H1 (cell line): ENCODE results near the gene PIGU. TPM values are rescaled to one million over a fixed set of nuclear protein-coding genes. Genes with fewer than 3 reads are reported as not detected.
"Not testable (repeated sequence)": the region's sequence is repeated elsewhere in the genome, so short reads cannot be mapped to it uniquely, and the experiment has no call there.

Source experiments
- CTCF ChIA-PET: fragments of 300-600 bp; sonication (Branson Sonifier 250); formaldehyde crosslinking; loops from one replicate; lab custom pipeline; 2021; ENCODE audit not compliant: partially characterized antibody; lab: Charles Lee
- POLR2A ChIA-PET: fragments of 300-600 bp; sonication (Branson Sonifier 250); formaldehyde crosslinking; loops from one replicate; lab custom pipeline; 2021; ENCODE audit warnings: inconsistent platforms; ENCODE audit not compliant: partially characterized antibody; lab: Charles Lee
- DNase-seq, 2 experiments: peaks; one replicate each; pipeline versions ENCODE4 v3.0.0 to v3.0.0-alpha.2; 2010 to 2022; ENCODE audit warnings: low spot score in 2 of 2, low read depth in 1 of 2, mixed read lengths in 1 of 2
- FAIRE-seq: peaks from 2 replicates; lab custom pipeline; 2011; peaks lifted over from hg19 to GRCh38; lab: Jason Lieb, UNC
- H2AFZ ChIP-seq: 2 replicates; pipeline ENCODE4 v1.8.1; 2012; ENCODE audit warnings: low read length, inconsistent platforms
- H2AK5ac ChIP-seq: 2 replicates; pipeline ENCODE4 v1.6.1; 2013; ENCODE audit warnings: low read depth, low read length
- H2BK120ac ChIP-seq: replicated peaks from 2 replicates; pipeline ENCODE3; 2013; ENCODE audit warnings: low read depth, low read length, inconsistent platforms
- H2BK12ac ChIP-seq: 2 replicates; pipeline ENCODE4 v1.6.1; 2013; ENCODE audit warnings: low read depth, low read length
- H2BK15ac ChIP-seq: 2 replicates; pipeline ENCODE4 v1.6.1; 2013; ENCODE audit warnings: low read length
- H2BK20ac ChIP-seq: 2 replicates; pipeline ENCODE4 v1.6.1; 2013; ENCODE audit warnings: low read length
- H2BK5ac ChIP-seq: 2 replicates; pipeline ENCODE4 v1.6.1; 2013; ENCODE audit warnings: low read depth, low read length
- H3K14ac ChIP-seq: 2 replicates; pipeline ENCODE4 v1.6.1; 2013; ENCODE audit warnings: inconsistent platforms; ENCODE audit not compliant: insufficient read length
- H3K18ac ChIP-seq: 2 replicates; pipeline ENCODE4 v1.6.1; 2013; ENCODE audit warnings: low read length; ENCODE audit errors: extremely low read depth
- H3K23ac ChIP-seq: 2 replicates; pipeline ENCODE4 v1.6.1; 2013; ENCODE audit warnings: inconsistent platforms; ENCODE audit not compliant: insufficient read length
- H3K23me2 ChIP-seq: 2 replicates; pipeline ENCODE4 v1.6.1; 2013; ENCODE audit warnings: low read depth, low read length
- H3K27ac ChIP-seq: 2 replicates; pipeline ENCODE4 v1.6.1; 2011; ENCODE audit warnings: low read depth, low read length, inconsistent platforms
- H3K27me3 ChIP-seq, 4 experiments: replicated peaks in 1 of 4; 1 replicate in 1 of 4; 2 replicates in 3 of 4; pipeline versions ENCODE4 v1.6.1 to v1.8.1; 2011 to 2013; ENCODE audit warnings: low read length in 3 of 4, mild to moderate bottlenecking in 3 of 4, inconsistent platforms in 2 of 4, mixed read lengths in 2 of 4, moderate library complexity in 1 of 4; ENCODE audit not compliant: control insufficient read depth in 3 of 4, insufficient read depth in 3 of 4; ENCODE audit errors: extremely low read depth in 1 of 4
- H3K36me3 ChIP-seq, 4 experiments: 2 replicates each; pipeline versions ENCODE4 v1.6.1 to v1.8.1; 2011 to 2013; ENCODE audit warnings: mild to moderate bottlenecking in 4 of 4, low read length in 3 of 4, moderate library complexity in 2 of 4, control low read depth in 1 of 4, inconsistent platforms in 1 of 4; ENCODE audit not compliant: insufficient read depth in 4 of 4, control insufficient read depth in 2 of 4
- H3K4ac ChIP-seq: replicated peaks from 2 replicates; pipeline ENCODE3; 2013; ENCODE audit warnings: low read length, low read depth, mixed read lengths, inconsistent platforms; ENCODE audit not compliant: insufficient read length
- H3K4me1 ChIP-seq, 4 experiments: replicated peaks in 1 of 4; 1 replicate in 1 of 4; 2 replicates in 3 of 4; pipeline versions ENCODE4 v1.6.1 to v1.8.1; 2011 to 2013; ENCODE audit warnings: low read length in 3 of 4, inconsistent platforms in 2 of 4, mixed read lengths in 1 of 4; ENCODE audit not compliant: insufficient read depth in 4 of 4, control insufficient read depth in 3 of 4
- H3K4me2 ChIP-seq, 2 experiments: 2 replicates each; pipeline versions ENCODE4 v1.6.1 to v1.8.1; 2011 to 2013; ENCODE audit warnings: low read depth in 2 of 2, low read length in 2 of 2, control low read depth in 1 of 2, inconsistent platforms in 1 of 2, mild to moderate bottlenecking in 1 of 2; ENCODE audit not compliant: insufficient read depth in 1 of 2
- H3K4me3 ChIP-seq, 4 experiments: fragments of 200-600, 300-600 bp in 1 of 4; sonication (generic), shearing (Covaris generic), sonication (Bioruptor Twin) in 1 of 4; 2 replicates each; pipeline versions ENCODE4 v1.5.1 to v1.8.1; 2011 to 2016; ENCODE audit warnings: low read length in 4 of 4, low read depth in 3 of 4, control low read depth in 2 of 4, inconsistent platforms in 2 of 4, mild to moderate bottlenecking in 2 of 4, mixed read lengths in 1 of 4, moderate library complexity in 1 of 4; ENCODE audit not compliant: insufficient read depth in 2 of 4; ENCODE audit errors: extremely low read depth in 1 of 4
- H3K56ac ChIP-seq: replicated peaks from 2 replicates; pipeline ENCODE3; 2013; ENCODE audit warnings: low read depth, mild to moderate bottlenecking, mixed read lengths, low read length, inconsistent platforms; ENCODE audit not compliant: insufficient read length
- H3K79me1 ChIP-seq: 2 replicates; pipeline ENCODE4 v1.6.1; 2013; ENCODE audit warnings: low read depth, low read length, control low read depth
- H3K79me2 ChIP-seq, 2 experiments: 2 replicates each; pipeline versions ENCODE4 v1.6.1 to v1.8.1; 2012 to 2013; ENCODE audit warnings: low read length in 2 of 2, mild to moderate bottlenecking in 2 of 2, inconsistent platforms in 1 of 2; ENCODE audit not compliant: insufficient read depth in 2 of 2, control insufficient read depth in 1 of 2
- H3K9ac ChIP-seq, 4 experiments: replicated peaks in 1 of 4; 1 replicate in 1 of 4; 2 replicates in 3 of 4; pipeline versions ENCODE4 v1.6.1 to v1.8.1; 2011 to 2013; ENCODE audit warnings: low read depth in 3 of 4, low read length in 3 of 4, control low read depth in 2 of 4, mild to moderate bottlenecking in 2 of 4, moderate library complexity in 2 of 4, inconsistent platforms in 1 of 4; ENCODE audit errors: extremely low read depth in 1 of 4
- H3K9me3 ChIP-seq, 2 experiments: 2 replicates each; pipeline versions ENCODE4 v1.6.1 to v1.8.1; 2012 to 2013; ENCODE audit warnings: mild to moderate bottlenecking in 2 of 2, moderate library complexity in 2 of 2, control low read depth in 1 of 2, inconsistent platforms in 1 of 2, low read depth in 1 of 2, low read length in 1 of 2, mixed read lengths in 1 of 2; ENCODE audit not compliant: insufficient read depth in 2 of 2
- H4K20me1 ChIP-seq, 2 experiments: replicated peaks in 1 of 2; 2 replicates each; pipeline versions ENCODE3 to v1.8.1; 2011 to 2013; ENCODE audit warnings: inconsistent platforms in 2 of 2, low read length in 2 of 2, mild to moderate bottlenecking in 1 of 2; ENCODE audit not compliant: insufficient read depth in 2 of 2, control insufficient read depth in 1 of 2
- H4K5ac ChIP-seq: 2 replicates; pipeline ENCODE4 v1.6.1; 2013; ENCODE audit warnings: low read length, low read depth, mixed read lengths, inconsistent platforms; ENCODE audit not compliant: insufficient read length
- H4K8ac ChIP-seq: 2 replicates; pipeline ENCODE4 v1.8.0; 2013; ENCODE audit warnings: mild to moderate bottlenecking, moderate library complexity, low read length, inconsistent platforms; ENCODE audit not compliant: insufficient read depth; ENCODE audit errors: extremely low read depth
- H4K91ac ChIP-seq: replicated peaks from 2 replicates; pipeline ENCODE3; 2013; ENCODE audit warnings: low read length, mixed read lengths, inconsistent platforms; ENCODE audit not compliant: insufficient read length
- WGBS, 2 experiments: shearing (Covaris generic) in 1 of 2; methylation state at CpG; one replicate each; pipeline versions ENCODE4 v1.1.6 to v1.1.7; 2013 to 2015; ENCODE audit warnings: low lambda C conversion rate in 2 of 2, mixed read lengths in 2 of 2, inconsistent platforms in 1 of 2, low coverage in 1 of 2, missing lambda C conversion rate in 1 of 2; ENCODE audit not compliant: insufficient replicate concordance in 2 of 2, insufficient coverage in 1 of 2, insufficient read length in 1 of 2; ENCODE audit errors: extremely low coverage in 1 of 2, missing lambda C conversion rate in 1 of 2; 5-methylcytosine and 5-hydroxymethylcytosine counted together
- polyA plus RNA-seq, 7 experiments: library from polyadenylated mRNA; depleted of rRNA in 3 of 7; stranded (reverse) in 5 of 7; unstranded in 2 of 7; fragments of >200 nt in 5 of 7; fragments of 200-250 nt in 2 of 7; gene quantifications; 1 replicate in 5 of 7; 2 replicates in 1 of 7; 4 replicates in 1 of 7; pipeline versions ENCODE4 v1.2.1 to v1.2.3, GENCODE V29; 2011 to 2013; ENCODE audit warnings: missing spikeins in 2 of 7, mixed read lengths in 2 of 7
- total RNA-seq: library from RNA; stranded (reverse); fragmentation: NEBNext Ultra II Directional; extraction: Animal tissue kit (Norgen Biotek cat#: 25700); gene quantifications from 2 replicates; pipeline ENCODE4 v1.2.1, GENCODE V29; 2021

PIGU gene
- total and polyA plus RNA-seq, 2 of the 8 experiments (the other 6 are each of a cell fraction or from before 2014, with no cell fraction given), result 28.3 to 117 TPM

GRCh38 chr20:34722560-34722959 is 45.7 kb upstream of the PIGU start:
- not testable (repeated sequence) for H2BK15ac ChIP-seq, H4K8ac ChIP-seq, H3K4me3 ChIP-seq, H2BK12ac ChIP-seq, H2BK120ac ChIP-seq, H3K4me1 ChIP-seq, H3K23me2 ChIP-seq, H3K4ac ChIP-seq, H2AK5ac ChIP-seq, H2BK20ac ChIP-seq, DNase-seq, H3K27ac ChIP-seq, H3K79me1 ChIP-seq, H3K14ac ChIP-seq, H4K20me1 ChIP-seq, H3K36me3 ChIP-seq, H2AFZ ChIP-seq, H3K23ac ChIP-seq, H4K5ac ChIP-seq, H3K9me3 ChIP-seq, H3K27me3 ChIP-seq, H2BK5ac ChIP-seq, H3K79me2 ChIP-seq, H3K56ac ChIP-seq, H3K9ac ChIP-seq, H3K4me2 ChIP-seq, FAIRE-seq, H4K91ac ChIP-seq, H3K18ac ChIP-seq
- POLR2A ChIA-PET, result interaction anchor here (1.0 kb wide), 1 partner anchor 10 kb away, joined by 3 read pairs; no protein-coding TSS in a partner anchor
- CTCF ChIA-PET, result interaction anchor here (0.7 to 1.1 kb wide), 3 partner anchors 12 to 410 kb away, joined by 3 read pairs; no protein-coding TSS in a partner anchor
- 86% methylated on average over 2 of the region's 3 CpGs; no CpG with 5 or more reads in 1 of the 2 experiments for WGBS, 2 experiments
